ENCODE data around the gene EEF1AKMT1. TPM values are rescaled to one million over a fixed set of nuclear protein-coding genes. Genes with fewer than 3 reads are reported as not detected.

EEF1AKMT1 gene
- total RNA-seq, 1 donor from 2014 or later = 3.9 TPM

GRCh38 chr13:20803180-20803965 is 29.6 kb upstream of the EEF1AKMT1 start:
- CTCF ChIA-PET = no interaction called here
- H3K27me3 Mint-ChIP-seq = no peaks in the 10 kb centered on the region
- POLR2A ChIA-PET = no interaction called here
- no peak overlapping the region for H3K4me3 Mint-ChIP-seq
- DNase-seq (no peak), ATAC-seq (ENCODE audit: low read depth) (no peak)
- intact Hi-C loops (cut with micrococcal nuclease) = no loop called here
- H3K36me3 Mint-ChIP-seq (ENCODE audit: low read depth) = peaks cover 66% of the 10 kb centered on the region
- H3K9me3 Mint-ChIP-seq = no peaks in the 10 kb centered on the region
- TF ChIP-seq CTCF (IDR thresholded peaks at IDR 0.05) = no peak
- no peak overlapping the region for H3K27ac Mint-ChIP-seq
- H3K4me1 Mint-ChIP-seq = peaks cover 10% of the 10 kb centered on the region

GRCh38 chr13:20801707-20802106 is 27.9 kb upstream of the EEF1AKMT1 start:
- POLR2A ChIA-PET = no interaction called here
- DNase-seq (no peak), ATAC-seq (ENCODE audit: low read depth) (no peak)
- Mint-ChIP-seq H3K27me3 (no peaks in the 10 kb centered on the region), H3K27ac (no peak overlapping the region), H3K4me3 (no peak overlapping the region), H3K4me1 (peaks cover 26% of the 10 kb centered on the region), H3K9me3 (no peaks in the 10 kb centered on the region), H3K36me3 (ENCODE audit: low read depth) (peaks cover 70% of the 10 kb centered on the region)
- intact Hi-C loops (cut with micrococcal nuclease) = no loop called here
- CTCF ChIA-PET = no interaction called here
- TF ChIP-seq CTCF (IDR thresholded peaks at IDR 0.05) = no peak

- Mint-ChIP-seq H3K36me3 (ENCODE audit: low read depth) (peaks cover 73% of the 10 kb centered on the region), H3K9me3 (no peaks in the 10 kb centered on the region), H3K4me3 (no peak overlapping the region), H3K4me1 (peaks cover 27% of the 10 kb centered on the region), H3K27ac (no peak overlapping the region), H3K27me3 (no peaks in the 10 kb centered on the region)
- no peak for TF ChIP-seq CTCF (IDR thresholded peaks at IDR 0.05)
- ATAC-seq (ENCODE audit: low read depth) = no peak
- intact Hi-C loops (cut with micrococcal nuclease) = no loop called here
- CTCF ChIA-PET = no interaction called here
- DNase-seq = no peak
- POLR2A ChIA-PET = no interaction called here
Observed at GRCh38 chr13:20799726-20800416, 26.1 kb upstream of the EEF1AKMT1 start.

GRCh38 chr13:20798027-20798426 is 24.3 kb upstream of the EEF1AKMT1 start:
- POLR2A ChIA-PET = no interaction called here
- TF ChIP-seq CTCF (IDR thresholded peaks at IDR 0.05) = no peak

GRCh38 chr13:20796791-20797508 is 23.2 kb upstream of the EEF1AKMT1 start:
- ATAC-seq (ENCODE audit: low read depth) (no peak), DNase-seq (no peak)
- ChIA-PET CTCF (interaction anchor here (1.3 kb wide), 1 partner anchor 32 kb away, joined by 3 read pairs; no protein-coding TSS in a partner anchor), POLR2A (no interaction called here)
- Mint-ChIP-seq H3K9me3 (no peaks in the 10 kb centered on the region), H3K4me3 (no peak overlapping the region), H3K4me1 (peaks cover 21% of the 10 kb centered on the region), H3K27ac (peak overlapping the region; percentile 30), H3K36me3 (ENCODE audit: low read depth) (peaks cover 76% of the 10 kb centered on the region), H3K27me3 (no peaks in the 10 kb centered on the region)
- TF ChIP-seq CTCF (IDR thresholded peaks at IDR 0.05) = no peak
- intact Hi-C loops (cut with micrococcal nuclease) = no loop called here

More at GRCh38 chr13:20798027-20798426, 24.3 kb upstream of the EEF1AKMT1 start:
- intact Hi-C loops (cut with micrococcal nuclease) = no loop called here
- no peak overlapping the region for H3K4me3 Mint-ChIP-seq
- H3K27ac Mint-ChIP-seq = peak overlapping the region; percentile 66
- H3K4me1 Mint-ChIP-seq = peaks cover 22% of the 10 kb centered on the region
- ATAC-seq (ENCODE audit: low read depth) (peak; percentile 73), DNase-seq (no peak)
- no peaks in the 10 kb centered on the region for H3K9me3 Mint-ChIP-seq
- no peaks in the 10 kb centered on the region for H3K27me3 Mint-ChIP-seq
- H3K36me3 Mint-ChIP-seq (ENCODE audit: low read depth) = peaks cover 80% of the 10 kb centered on the region
- CTCF ChIA-PET = no interaction called here

All from activated B cell treated with CpG ODN at 0.5 μM for 24 hours (primary cell).